ENCODE results near the gene CMSS1. TPM values are rescaled to one million over a fixed set of nuclear protein-coding genes. Genes with fewer than 3 reads are reported as not detected.

The CMSS1 gene
- total RNA-seq, 1 experiment from 2014 or later, result 117 TPM

DNA sequence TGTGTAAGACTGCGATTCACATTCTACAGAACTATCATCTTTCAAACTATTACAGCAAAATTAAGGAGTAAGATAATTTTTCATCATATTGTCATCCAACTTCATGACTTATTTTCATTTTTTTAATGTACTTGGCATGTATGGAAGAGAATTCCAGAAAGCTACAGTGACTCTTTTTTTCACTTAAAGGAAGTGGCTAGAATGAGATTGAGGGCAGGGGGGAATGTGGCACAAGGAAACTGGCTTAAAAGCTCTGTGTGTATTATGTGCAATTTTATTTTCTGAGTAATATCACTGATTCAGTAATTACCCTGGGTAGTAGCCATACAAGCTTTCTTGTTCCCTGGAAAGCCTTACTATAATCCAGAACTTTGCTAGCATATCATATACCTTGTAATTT is 202.1 kb downstream of the CMSS1 start:
- no TSS peak for BruUV-seq (replicated peaks)
- Mint-ChIP-seq H3K27me3 (ENCODE audit: insufficient read depth, unreplicated experiment) (no peaks in the 10 kb centered on the region), H3K4me3 (ENCODE audit: unreplicated experiment) (no peak overlapping the region), H3K36me3 (ENCODE audit: insufficient read depth, unreplicated experiment) (peaks cover 5% of the 10 kb centered on the region), H3K9me3 (ENCODE audit: unreplicated experiment) (no peaks in the 10 kb centered on the region), H3K4me1 (ENCODE audit: insufficient read depth, unreplicated experiment) (peaks cover 8% of the 10 kb centered on the region), H3K27ac (ENCODE audit: low read depth, unreplicated experiment) (no peak overlapping the region)
- intact Hi-C loops (cut with micrococcal nuclease), result no loop called here
- ChIA-PET POLR2A (interaction anchor here (1.9 kb wide), 1 partner anchor 241 kb away, joined by 4 read pairs; the partner anchor contains the start of gene TBC1D23), CTCF (interaction anchor here (1.5 kb wide), 1 partner anchor 176 kb away, joined by 4 read pairs; no protein-coding TSS in a partner anchor)
- DNase-seq (ENCODE audit: unreplicated experiment), result no peak
- TF ChIP-seq, protein P1, sequence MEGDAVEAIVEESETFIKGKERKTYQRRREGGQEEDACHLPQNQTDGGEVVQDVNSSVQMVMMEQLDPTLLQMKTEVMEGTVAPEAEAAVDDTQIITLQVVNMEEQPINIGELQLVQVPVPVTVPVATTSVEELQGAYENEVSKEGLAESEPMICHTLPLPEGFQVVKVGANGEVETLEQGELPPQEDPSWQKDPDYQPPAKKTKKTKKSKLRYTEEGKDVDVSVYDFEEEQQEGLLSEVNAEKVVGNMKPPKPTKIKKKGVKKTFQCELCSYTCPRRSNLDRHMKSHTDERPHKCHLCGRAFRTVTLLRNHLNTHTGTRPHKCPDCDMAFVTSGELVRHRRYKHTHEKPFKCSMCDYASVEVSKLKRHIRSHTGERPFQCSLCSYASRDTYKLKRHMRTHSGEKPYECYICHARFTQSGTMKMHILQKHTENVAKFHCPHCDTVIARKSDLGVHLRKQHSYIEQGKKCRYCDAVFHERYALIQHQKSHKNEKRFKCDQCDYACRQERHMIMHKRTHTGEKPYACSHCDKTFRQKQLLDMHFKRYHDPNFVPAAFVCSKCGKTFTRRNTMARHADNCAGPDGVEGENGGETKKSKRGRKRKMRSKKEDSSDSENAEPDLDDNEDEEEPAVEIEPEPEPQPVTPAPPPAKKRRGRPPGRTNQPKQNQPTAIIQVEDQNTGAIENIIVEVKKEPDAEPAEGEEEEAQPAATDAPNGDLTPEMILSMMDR (IDR thresholded peaks at IDR 0.05; ENCODE audit: unreplicated experiment), result no peak

DNA sequence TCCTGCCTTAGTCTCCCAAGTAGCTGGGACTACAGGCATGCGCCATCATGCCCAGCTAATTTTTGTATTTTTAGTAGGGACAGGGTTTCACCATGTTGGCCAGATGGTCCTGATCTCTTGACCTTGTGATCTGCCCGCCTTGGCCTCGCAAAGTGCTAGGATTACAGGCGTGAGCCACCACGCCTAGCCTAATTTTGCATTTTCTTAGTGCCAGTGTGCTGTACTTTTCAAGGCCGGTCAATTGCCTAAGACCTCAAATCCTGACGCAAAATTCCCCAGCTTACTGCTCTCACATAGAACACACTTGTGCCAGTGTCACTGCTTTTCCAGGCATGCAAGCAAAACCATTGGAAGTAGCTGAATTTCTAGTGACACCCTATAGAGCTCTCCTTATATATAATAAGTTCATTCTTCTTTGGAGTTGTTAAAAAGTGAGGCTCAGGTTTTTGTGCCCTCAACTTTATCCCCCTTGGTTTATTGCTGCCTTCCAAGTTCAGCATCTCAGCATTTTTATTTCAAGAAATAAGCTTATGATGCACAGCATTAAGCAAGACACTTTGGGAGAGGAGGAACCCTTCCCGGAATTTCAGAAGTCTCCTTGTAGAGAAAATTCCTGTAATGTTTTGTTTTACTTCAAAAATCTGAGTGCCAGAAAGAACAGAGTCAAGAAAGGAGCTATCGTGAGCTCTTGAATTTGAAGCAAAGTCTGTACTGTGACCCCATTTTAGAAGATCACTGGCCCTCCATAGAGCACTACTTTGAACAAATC is 203.4 kb downstream of the CMSS1 start:
- no TSS peak for BruUV-seq (replicated peaks)
- Mint-ChIP-seq H3K27me3 (ENCODE audit: insufficient read depth, unreplicated experiment) (no peaks in the 10 kb centered on the region), H3K4me1 (ENCODE audit: insufficient read depth, unreplicated experiment) (peaks cover 8% of the 10 kb centered on the region), H3K9me3 (ENCODE audit: unreplicated experiment) (no peaks in the 10 kb centered on the region), H3K36me3 (ENCODE audit: insufficient read depth, unreplicated experiment) (peaks cover 4% of the 10 kb centered on the region), H3K4me3 (ENCODE audit: unreplicated experiment) (no peak overlapping the region), H3K27ac (ENCODE audit: low read depth, unreplicated experiment) (no peak overlapping the region)
- ChIA-PET CTCF (interaction anchor here (0.6 to 1.8 kb wide), 11 partner anchors 8 to 233 kb away, joined by 3 to 5 read pairs (median 4); no protein-coding TSS in a partner anchor), POLR2A (interaction anchor here (0.6 to 1.9 kb wide), 5 partner anchors 12 to 240 kb away, joined by 3 to 6 read pairs (median 4); partner anchors contain the start of gene TBC1D23)
- intact Hi-C loops (cut with micrococcal nuclease), result no loop called here
- no peak for DNase-seq (ENCODE audit: unreplicated experiment)
- TF ChIP-seq, protein P1 (IDR thresholded peaks at IDR 0.05; ENCODE audit: unreplicated experiment), result no peak

DNA sequence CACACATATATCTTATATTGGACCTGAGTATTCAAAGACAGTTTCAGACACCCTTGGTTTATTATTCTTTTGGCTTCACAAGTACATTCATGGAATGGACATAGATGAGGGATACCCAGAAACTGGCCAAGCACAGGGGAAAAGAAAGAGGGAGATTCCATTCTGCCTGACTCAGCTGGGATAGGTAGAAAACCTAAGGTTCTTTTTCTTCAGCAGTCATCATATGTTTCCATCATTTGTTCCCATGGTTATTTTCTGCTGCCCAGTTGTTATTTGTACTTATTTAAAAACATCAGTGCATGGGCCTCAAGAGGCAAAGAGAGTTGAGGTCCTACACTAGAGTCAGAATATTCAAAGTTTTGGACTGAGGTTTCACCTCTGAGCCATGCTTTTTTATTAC is 204.8 kb downstream of the CMSS1 start:
- POLR2A ChIA-PET, result no interaction called here
- intact Hi-C loops (cut with micrococcal nuclease), result no loop called here

DNA sequence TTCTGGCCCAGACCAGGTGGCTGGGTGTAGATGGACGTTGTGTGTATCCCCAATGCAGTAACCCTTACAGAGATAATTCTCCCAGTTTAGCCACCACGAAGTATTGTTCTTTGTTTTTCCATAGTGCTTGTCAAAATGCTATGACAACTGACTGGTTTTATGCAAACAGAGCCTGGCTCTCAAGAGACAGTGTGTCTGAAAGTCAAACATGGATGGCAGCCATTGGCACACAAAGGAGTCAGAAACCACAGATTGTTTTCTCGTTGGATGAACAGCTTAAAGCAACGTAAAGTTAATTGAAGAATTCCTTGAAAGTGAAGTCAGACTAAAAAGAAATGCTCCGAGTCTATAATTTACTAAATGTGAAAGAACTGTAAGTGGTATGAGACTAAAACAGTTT is 205.5 kb downstream of the CMSS1 start:
- Mint-ChIP-seq H3K27ac (ENCODE audit: low read depth, unreplicated experiment) (no peak overlapping the region), H3K36me3 (ENCODE audit: insufficient read depth, unreplicated experiment) (no peaks in the 10 kb centered on the region), H3K9me3 (ENCODE audit: unreplicated experiment) (no peaks in the 10 kb centered on the region), H3K27me3 (ENCODE audit: insufficient read depth, unreplicated experiment) (no peaks in the 10 kb centered on the region), H3K4me3 (ENCODE audit: unreplicated experiment) (no peak overlapping the region), H3K4me1 (ENCODE audit: insufficient read depth, unreplicated experiment) (peaks cover 8% of the 10 kb centered on the region)
- ChIA-PET POLR2A (no interaction called here), CTCF (interaction anchor here (1.7 kb wide), 1 partner anchor 180 kb away, joined by 5 read pairs; no protein-coding TSS in a partner anchor)
- BruUV-seq (replicated peaks), result no TSS peak
- intact Hi-C loops (cut with micrococcal nuclease), result no loop called here
- TF ChIP-seq, protein P1 (IDR thresholded peaks at IDR 0.05; ENCODE audit: unreplicated experiment), result no peak
- no peak for DNase-seq (ENCODE audit: unreplicated experiment)

More for the DNA sequence above, 204.8 kb downstream of the CMSS1 start:
- H3K27ac Mint-ChIP-seq (ENCODE audit: low read depth, unreplicated experiment), result no peak overlapping the region
- H3K9me3 Mint-ChIP-seq (ENCODE audit: unreplicated experiment), result no peaks in the 10 kb centered on the region
- CTCF ChIA-PET, result interaction anchor here (1.0 kb wide), 1 partner anchor 9 kb away, joined by 3 read pairs; no protein-coding TSS in a partner anchor
- TF ChIP-seq, protein P1 (IDR thresholded peaks at IDR 0.05; ENCODE audit: unreplicated experiment), result no peak
- no peak overlapping the region for H3K4me3 Mint-ChIP-seq (ENCODE audit: unreplicated experiment)
- H3K4me1 Mint-ChIP-seq (ENCODE audit: insufficient read depth, unreplicated experiment), result peaks cover 8% of the 10 kb centered on the region
- no peaks in the 10 kb centered on the region for H3K36me3 Mint-ChIP-seq (ENCODE audit: insufficient read depth, unreplicated experiment)
- no peak for DNase-seq (ENCODE audit: unreplicated experiment)
- H3K27me3 Mint-ChIP-seq (ENCODE audit: insufficient read depth, unreplicated experiment), result no peaks in the 10 kb centered on the region
- BruUV-seq (replicated peaks), result no TSS peak

All from MCF 10A (cell line).